MCF 10A (cell line): Measurements from ENCODE around the gene HSPBAP1. TPM values are rescaled to one million over a fixed set of nuclear protein-coding genes. Genes with fewer than 3 reads are reported as not detected.

Experiments used
- BruUV-seq: library from RNA; stranded (reverse); fragments of 400-500 nt; replicated peaks from 2 replicates; lab custom pipeline; 2021; lab: Mats Ljungman, UMichigan
- CTCF ChIA-PET: fragments of 300-600 bp; sonication (Branson Sonifier 250); formaldehyde crosslinking; extraction: SDS; loops from one replicate; lab custom pipeline; 2021; ENCODE audit warnings: antibody characterized with exemption, inconsistent platforms; lab: Yijun Ruan, JAX
- POLR2A ChIA-PET: fragments of 300-600, 350-650 bp; sonication (Branson Sonifier 250); formaldehyde crosslinking; extraction: SDS; loops from one replicate; lab custom pipeline; 2020; ENCODE audit warnings: antibody characterized with exemption, inconsistent platforms; lab: Yijun Ruan, JAX
- DNase-seq: peaks from one replicate; pipeline ENCODE4 v3.0.0-alpha.2; 2018; ENCODE audit not compliant: unreplicated experiment
- H3K27ac Mint-ChIP-seq: one replicate; pipeline ENCODE4 v1.8.0; 2022; ENCODE audit warnings: mild to moderate bottlenecking, low read depth, mixed read lengths; ENCODE audit not compliant: unreplicated experiment
- H3K27me3 Mint-ChIP-seq: one replicate; pipeline ENCODE4 v1.8.0; 2022; ENCODE audit warnings: mixed read lengths; ENCODE audit not compliant: insufficient read depth, unreplicated experiment
- H3K36me3 Mint-ChIP-seq: one replicate; pipeline ENCODE4 v1.8.0; 2022; ENCODE audit warnings: mild to moderate bottlenecking, moderate library complexity, mixed read lengths; ENCODE audit not compliant: insufficient read depth, unreplicated experiment
- H3K4me1 Mint-ChIP-seq: one replicate; pipeline ENCODE4 v1.8.0; 2022; ENCODE audit warnings: mixed read lengths; ENCODE audit not compliant: insufficient read depth, unreplicated experiment
- H3K4me3 Mint-ChIP-seq: one replicate; pipeline ENCODE4 v1.8.0; 2022; ENCODE audit warnings: mild to moderate bottlenecking, moderate library complexity, mixed read lengths; ENCODE audit not compliant: unreplicated experiment
- H3K9me3 Mint-ChIP-seq: one replicate; pipeline ENCODE4 v1.8.0; 2022; ENCODE audit warnings: mixed read lengths; ENCODE audit not compliant: unreplicated experiment
- CTCF ChIP-seq: fragments of 200-600 bp; IDR thresholded peaks from one replicate; pipeline ENCODE4 v1.8.0; 2022; ENCODE audit warnings: antibody characterized with exemption, mild to moderate bottlenecking; ENCODE audit not compliant: unreplicated experiment
- intact Hi-C: fragments of 100-400 bp; cut with micrococcal nuclease; formaldehyde crosslinking; loops from 2 replicates; pipeline ENCODE4 v1.14.1; 2022
- total RNA-seq: library from RNA; stranded (reverse); gene quantifications from 2 replicates; pipeline ENCODE4 v1.2.3, GENCODE V29; 2022

HSPBAP1 gene
- total RNA-seq, 1 experiment from 2014 or later, result 11.3 TPM

- CTCF ChIA-PET, result interaction anchor here (0.7 to 1.7 kb wide), 7 partner anchors 10 to 158 kb away, joined by 3 to 8 read pairs (median 4); partner anchors contain the start of gene HSPBAP1
- no peak overlapping the region for H3K27ac Mint-ChIP-seq
Measured at GRCh38 chr3:122784436-122784835, 9.2 kb downstream of the HSPBAP1 start.

GRCh38 chr3:122782804-122783203 is 10.8 kb downstream of the HSPBAP1 start:
- peaks cover 16% of the 10 kb centered on the region for H3K4me1 Mint-ChIP-seq
- DNase-seq, result no peak
- CTCF ChIA-PET, result no interaction called here

More at GRCh38 chr3:122784436-122784835, 9.2 kb downstream of the HSPBAP1 start:
- TF ChIP-seq CTCF, result no peak
- no TSS peak for BruUV-seq
- no peaks in the 10 kb centered on the region for H3K27me3 Mint-ChIP-seq
- no peaks in the 10 kb centered on the region for H3K9me3 Mint-ChIP-seq
- no peak for DNase-seq
- peaks cover 16% of the 10 kb centered on the region for H3K4me1 Mint-ChIP-seq
- POLR2A ChIA-PET, result interaction anchor here (0.6 to 4.0 kb wide), 5 partner anchors 9 to 20 kb away, joined by 3 to 22 read pairs (median 4); partner anchors contain the start of genes HSPBAP1 and SLC49A4
- H3K36me3 Mint-ChIP-seq, result no peaks in the 10 kb centered on the region
- no peak overlapping the region for H3K4me3 Mint-ChIP-seq
- intact Hi-C loops, result no loop called here

GRCh38 chr3:122777563-122777962 is 16.1 kb downstream of the HSPBAP1 start:
- peaks cover 7% of the 10 kb centered on the region for H3K4me1 Mint-ChIP-seq
- H3K36me3 Mint-ChIP-seq, result no peaks in the 10 kb centered on the region
- H3K27ac Mint-ChIP-seq, result no peak overlapping the region
- no TSS peak for BruUV-seq
- POLR2A ChIA-PET, result no interaction called here
- H3K4me3 Mint-ChIP-seq, result no peak overlapping the region
- H3K9me3 Mint-ChIP-seq, result no peaks in the 10 kb centered on the region
- intact Hi-C loops, result no loop called here
- no peak for TF ChIP-seq CTCF
- H3K27me3 Mint-ChIP-seq, result no peaks in the 10 kb centered on the region
- no peak for DNase-seq
- CTCF ChIA-PET, result no interaction called here

More at GRCh38 chr3:122782804-122783203, 10.8 kb downstream of the HSPBAP1 start:
- POLR2A ChIA-PET, result interaction anchor here (0.9 to 4.0 kb wide), 2 partner anchors 11 to 17 kb away, joined by 3 to 22 read pairs; partner anchors contain the start of gene HSPBAP1
- H3K27me3 Mint-ChIP-seq, result no peaks in the 10 kb centered on the region
- no peaks in the 10 kb centered on the region for H3K36me3 Mint-ChIP-seq
- H3K27ac Mint-ChIP-seq, result no peak overlapping the region
- H3K9me3 Mint-ChIP-seq, result no peaks in the 10 kb centered on the region
- intact Hi-C loops, result no loop called here
- TF ChIP-seq CTCF, result no peak
- no peak overlapping the region for H3K4me3 Mint-ChIP-seq
- BruUV-seq, result no TSS peak

- intact Hi-C loops, result no loop called here
- no peak overlapping the region for H3K4me3 Mint-ChIP-seq
- DNase-seq, result no peak
- ChIA-PET POLR2A (no interaction called here), CTCF (interaction anchor here (0.5 to 1.9 kb wide), 4 partner anchors 15 to 251 kb away, joined by 3 to 6 read pairs (median 3); partner anchors contain the start of gene SEMA5B)
- no TSS peak for BruUV-seq
- no peaks in the 10 kb centered on the region for H3K27me3 Mint-ChIP-seq
- H3K4me1 Mint-ChIP-seq, result peaks cover 7% of the 10 kb centered on the region
- H3K36me3 Mint-ChIP-seq, result no peaks in the 10 kb centered on the region
- TF ChIP-seq CTCF, result no peak
- H3K9me3 Mint-ChIP-seq, result no peaks in the 10 kb centered on the region
- no peak overlapping the region for H3K27ac Mint-ChIP-seq
Measured at GRCh38 chr3:122776675-122777468, 16.8 kb downstream of the HSPBAP1 start.
